ENCODE measurements around the gene SIAH1.
"Not testable (repeated sequence)": the region's sequence is repeated elsewhere in the genome, so short reads cannot be mapped to it uniquely, and the experiment has no call there.

Gene SIAH1

GRCh38 chr16:48332978-48333377 lies 52.2 kb downstream of the SIAH1 start:
- no peak for DNase-seq (ENCODE audit: low read depth)

DNA sequence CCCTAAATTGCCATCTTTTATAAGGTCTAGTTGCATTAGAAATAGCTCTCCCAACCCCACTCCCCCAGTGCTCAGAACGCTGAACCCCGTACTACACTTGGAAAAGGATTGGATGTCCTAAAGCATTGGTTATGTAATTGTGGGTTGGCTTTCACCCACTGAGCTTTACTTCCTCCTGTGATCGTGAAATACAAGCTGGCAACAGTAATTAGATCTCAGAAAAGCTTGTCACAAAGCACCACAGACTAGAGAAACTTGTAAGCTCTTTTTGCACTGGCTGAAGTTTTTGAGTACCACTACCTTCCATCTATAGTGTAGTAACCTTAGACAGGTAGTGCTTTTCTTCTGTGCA lies 54.4 kb downstream of the SIAH1 start:
- no peak for DNase-seq (ENCODE audit: low read depth)

GRCh38 chr16:48330189-48330840 lies 54.9 kb downstream of the SIAH1 start:
- DNase-seq (ENCODE audit: low read depth): no peak

GRCh38 chr16:48329138-48329537 lies 56.1 kb downstream of the SIAH1 start:
- DNase-seq (ENCODE audit: low read depth): no peak

DNA sequence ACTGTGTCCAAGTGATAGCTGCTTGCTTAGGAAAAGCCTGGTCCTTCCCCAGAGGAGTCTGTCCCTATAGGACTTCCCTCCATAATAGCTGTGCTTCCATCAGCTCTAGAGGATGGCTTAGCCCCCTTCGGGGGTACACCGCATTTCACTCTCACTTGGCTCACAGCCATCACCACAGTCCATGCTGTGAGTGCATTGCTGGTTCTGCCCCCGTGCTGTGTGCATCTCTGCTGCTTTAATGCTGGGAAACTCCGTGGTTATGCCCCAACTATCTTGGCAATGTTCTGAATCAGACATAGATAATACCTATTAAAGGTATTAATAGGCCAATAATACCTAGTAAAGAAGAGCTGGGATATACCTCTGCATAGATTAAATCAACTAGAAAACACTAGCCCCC lies 58.3 kb downstream of the SIAH1 start:
- DNase-seq (ENCODE audit: low read depth): no peak

- DNase-seq (ENCODE audit: low read depth): no peak
Observed at GRCh38 chr16:48323783-48324775, 61.1 kb downstream of the SIAH1 start.

GRCh38 chr16:48321317-48322036 lies 63.7 kb downstream of the SIAH1 start:
- no peak for DNase-seq (ENCODE audit: low read depth)

GRCh38 chr16:48318630-48319029 lies 66.6 kb downstream of the SIAH1 start:
- DNase-seq (ENCODE audit: low read depth): no peak

DNA sequence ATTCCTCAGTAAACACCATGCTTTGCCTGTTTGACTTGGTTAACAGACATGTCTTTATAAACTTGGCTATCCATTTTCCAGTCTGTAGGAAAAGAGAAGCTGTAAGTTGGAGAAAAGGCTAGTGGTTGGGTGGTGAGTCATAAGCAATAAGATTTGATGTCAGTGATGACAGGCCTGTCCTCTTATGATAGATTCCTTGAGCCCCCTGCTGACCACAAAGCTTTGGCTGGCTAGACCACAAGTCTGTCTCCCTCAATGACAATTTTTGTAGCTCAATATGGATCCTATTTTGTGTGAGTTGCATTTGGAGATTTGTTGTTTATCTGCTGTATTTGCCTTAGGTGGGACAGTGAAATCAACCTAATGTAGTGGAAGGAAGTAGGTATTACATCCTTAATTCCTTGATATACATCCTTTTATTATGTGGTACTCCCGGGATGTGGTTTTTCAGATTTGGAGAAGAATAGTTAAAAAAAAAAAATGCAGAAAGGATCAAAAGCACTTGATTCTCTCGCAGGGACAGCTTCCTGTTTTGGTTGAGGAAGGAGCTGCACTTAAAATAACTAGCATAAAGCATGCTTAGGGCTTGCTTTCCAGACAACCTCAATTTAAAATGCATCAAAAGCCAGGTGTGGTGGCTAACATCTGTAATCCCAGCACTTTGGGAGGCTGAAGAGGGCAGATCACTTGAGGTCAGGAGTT lies 67.4 kb downstream of the SIAH1 start:
- no peak for DNase-seq (ENCODE audit: low read depth)

- DNase-seq (ENCODE audit: low read depth): no peak
Observed at GRCh38 chr16:48317026-48317425, 68.2 kb downstream of the SIAH1 start.

DNA sequence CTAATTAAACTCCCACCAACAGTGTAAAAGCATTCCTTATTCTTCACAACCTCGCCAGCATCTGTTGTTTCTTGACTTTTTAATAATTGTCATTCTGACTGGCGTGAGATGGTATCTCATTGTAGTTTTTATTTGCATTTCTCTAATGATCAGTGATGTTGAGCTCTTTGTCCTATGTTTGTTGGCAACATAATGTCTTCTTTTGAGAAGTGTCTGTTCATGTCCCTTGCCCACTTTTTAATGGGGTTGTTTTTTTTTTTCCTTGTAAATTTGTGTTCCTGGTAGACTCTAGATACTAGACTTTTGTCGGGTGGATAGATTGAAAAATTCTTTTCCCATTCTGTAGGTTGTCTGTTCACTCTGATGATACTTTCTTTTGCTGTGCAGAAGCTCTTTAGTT lies 71.3 kb downstream of the SIAH1 start:
- not testable (repeated sequence) for DNase-seq (ENCODE audit: low read depth)

DNA sequence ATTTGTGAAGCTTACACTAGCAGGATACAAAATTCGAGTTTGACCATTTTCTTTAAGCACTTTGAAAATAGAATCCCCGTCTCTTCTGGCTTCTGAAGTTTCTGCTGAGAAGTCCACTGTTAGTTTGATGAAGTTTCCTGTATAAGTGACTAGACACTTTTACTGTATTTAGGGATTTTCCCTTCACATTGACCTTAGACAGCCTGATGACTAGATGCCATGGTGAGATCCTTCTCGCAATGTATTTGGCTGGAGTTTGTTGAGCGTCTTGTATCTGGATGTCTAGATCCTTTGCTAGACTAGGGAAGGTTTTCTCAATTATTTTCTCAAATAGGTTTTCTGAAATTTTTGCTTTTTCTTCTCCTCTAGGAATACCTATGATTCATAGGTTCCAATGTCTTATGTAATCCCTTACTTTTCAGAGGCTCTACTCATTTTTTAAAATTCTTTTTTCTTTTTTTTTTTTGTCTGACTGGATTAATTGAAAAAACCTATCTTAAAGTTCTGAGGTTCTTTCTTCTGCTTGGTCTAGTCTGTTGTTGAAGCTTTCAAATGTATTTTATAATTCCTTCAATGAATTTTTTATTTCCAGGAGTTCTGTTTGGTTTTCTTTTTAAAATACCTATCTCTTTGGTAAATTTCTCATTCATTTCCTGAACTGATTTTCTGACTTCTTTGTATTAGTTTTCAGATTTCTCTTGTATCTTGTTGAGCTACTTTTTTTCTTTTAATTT lies 74.1 kb downstream of the SIAH1 start:
- DNase-seq (ENCODE audit: low read depth): no peak
